Ovary (tissue), 10 donors: Measurements from ENCODE around the gene GPX3. TPM values are rescaled to one million over a fixed set of nuclear protein-coding genes. Genes with fewer than 3 reads are reported as not detected.

Experiments
- DNase-seq, 5 donors: peaks; one replicate each; pipeline ENCODE4 v3.0.0-alpha.2; 2019 to 2020
- H3K27ac ChIP-seq, 2 donors: fragments of 200-600 bp; one replicate each; pipeline versions ENCODE4 v1.5.1 to v1.8.0; 2019 to 2022
- H3K27me3 ChIP-seq: fragments of 200-600 bp; one replicate; pipeline ENCODE4 v1.8.0; 2022
- H3K36me3 ChIP-seq: fragments of 200-600 bp; sonication (generic); one replicate; pipeline ENCODE4 v1.5.1; 2019
- H3K4me1 ChIP-seq: one replicate; pipeline ENCODE4 v1.8.1; 2013; ENCODE audit warnings: mild to moderate bottlenecking, moderate library complexity; ENCODE audit not compliant: insufficient read depth
- H3K4me3 ChIP-seq: fragments of 200-600 bp; sonication (generic); one replicate; pipeline ENCODE4 v1.5.1; 2017
- H3K9me3 ChIP-seq, 2 donors: fragments of 200-600 bp in 1 of 2; sonication (generic) in 1 of 2; one replicate each; pipeline versions ENCODE4 v1.5.1 to v1.8.1; 2013 to 2019; ENCODE audit warnings: mild to moderate bottlenecking in 1 of 2, moderate library complexity in 1 of 2
- EP300 ChIP-seq: sonication (generic); formaldehyde crosslinking; IDR thresholded peaks from one replicate; pipeline ENCODE4 v1.6.1; 2017; ENCODE audit warnings: antibody characterized with exemption
- POLR2A ChIP-seq: fragments of 450-650 bp; IDR thresholded peaks from one replicate; pipeline ENCODE4 v1.6.1; 2017; ENCODE audit warnings: antibody characterized with exemption, mild to moderate bottlenecking, moderate library complexity
- WGBS, 3 donors: extraction: QIAGEN DNeasy Blood & Tissue Kit in 1 of 3; methylation state at CpG; one replicate each; pipeline versions ENCODE4 v1.1.5 to v1.1.7; 2013 to 2017; 5-methylcytosine and 5-hydroxymethylcytosine counted together
- intact Hi-C, 4 donors: fragments of 100-400 bp; cut with DNase I; formaldehyde crosslinking; loops; one replicate each; pipeline versions ENCODE4 v1.11.0 to v1.15.1; 2022 to 2023
- long read RNA-seq, 3 donors: library from polyadenylated mRNA in 2 of 3; unstranded in 2 of 3; transcript quantifications; one replicate each; pipeline ENCODE4 v2.0.0 and lab custom pipeline, GENCODE V29; 2021 to 2026
- polyA plus RNA-seq, 2 donors: library from polyadenylated mRNA; stranded (reverse); fragments of 200-250 nt in 1 of 2; fragments of 350-450 nt in 1 of 2; fragmentation: Illumina TruSeq in 1 of 2; extraction: RNeasy Lipid Tissue Mini Kit (QIAGEN cat#74804) in 1 of 2; gene quantifications; one replicate each; pipeline ENCODE4 v1.2.3, GENCODE V29; 2013 to 2014
- total RNA-seq, 7 donors: library from RNA; depleted of rRNA in 2 of 7; stranded (reverse); fragments of >200 nt in 2 of 7; fragmentation: NEBNext Ultra II Directional in 3 of 7; extraction: Animal tissue kit (Norgen Biotek cat#: 25700) in 3 of 7; gene quantifications; one replicate each; pipeline versions ENCODE4 v1.1.0 to v1.2.4, GENCODE V29; 2016 to 2023
- TF ChIP-seq, protein P1 (sequence below), 3 donors: fragments of 450-650 bp in 2 of 3; fragments of 200-600 bp in 1 of 3; IDR thresholded peaks; one replicate each; pipeline versions ENCODE4 v1.5.1 to v1.8.0; 2016 to 2022; ENCODE audit warnings: antibody characterized with exemption in 3 of 3, mild to moderate bottlenecking in 1 of 3
- donor health status: DM: no; HTN: no; CAD: no; lungs with moderate emphysema.
- donor health status: DM: no; HTN: no; CAD: no.
- donor health status: Bipolar disorder and iron deficiency.
- donor health status: DM: yes; HTN: yes; CAD: no.
- donor health status: DM: no; HTN: no; CAD: no.
- donor health status: DM: yes; HTN: yes; CAD: no.

The GPX3 gene, protein sequence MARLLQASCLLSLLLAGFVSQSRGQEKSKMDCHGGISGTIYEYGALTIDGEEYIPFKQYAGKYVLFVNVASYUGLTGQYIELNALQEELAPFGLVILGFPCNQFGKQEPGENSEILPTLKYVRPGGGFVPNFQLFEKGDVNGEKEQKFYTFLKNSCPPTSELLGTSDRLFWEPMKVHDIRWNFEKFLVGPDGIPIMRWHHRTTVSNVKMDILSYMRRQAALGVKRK
- total RNA-seq = 100 to 1,000 TPM; 110 to 380 (median 269) TPM
- 100 to 1,000 TPM; 635 to 827 TPM for polyA plus RNA-seq
- long read RNA-seq, donor 1, transcript GPX3-209 (6 exons, 1,478 nt) = minor isoform, 26 of 940 reads
- long read RNA-seq, donor 1, transcript GPX3-201 (5 exons, 1,636 nt) = major isoform, 855 of 940 reads
- long read RNA-seq, donor 1, partial matches to known transcripts = 24 of 940 reads
- long read RNA-seq, donor 1, other reads (novel, unspliced or antisense) = 35 of 940 reads
- long read RNA-seq, donor 2, transcript GPX3-201 (5 exons, 1,636 nt) = major isoform, 9 of 10 reads
- long read RNA-seq, donor 2, partial matches to known transcripts = 0 of 10 reads
- long read RNA-seq, donor 2, other reads (novel, unspliced or antisense) = 0 of 10 reads
- long read RNA-seq, donor 3, transcript GPX3-209 (6 exons, 1,478 nt) = minor isoform, 9 of 882 reads
- long read RNA-seq, donor 3, transcript GPX3-202 (4 exons, 612 nt) = minor isoform, 21 of 882 reads
- long read RNA-seq, donor 3, transcript GPX3-201 (5 exons, 1,636 nt) = major isoform, 737 of 882 reads
- long read RNA-seq, donor 3, partial matches to known transcripts = 63 of 882 reads
- long read RNA-seq, donor 3, other reads (novel, unspliced or antisense) = 52 of 882 reads

DNA sequence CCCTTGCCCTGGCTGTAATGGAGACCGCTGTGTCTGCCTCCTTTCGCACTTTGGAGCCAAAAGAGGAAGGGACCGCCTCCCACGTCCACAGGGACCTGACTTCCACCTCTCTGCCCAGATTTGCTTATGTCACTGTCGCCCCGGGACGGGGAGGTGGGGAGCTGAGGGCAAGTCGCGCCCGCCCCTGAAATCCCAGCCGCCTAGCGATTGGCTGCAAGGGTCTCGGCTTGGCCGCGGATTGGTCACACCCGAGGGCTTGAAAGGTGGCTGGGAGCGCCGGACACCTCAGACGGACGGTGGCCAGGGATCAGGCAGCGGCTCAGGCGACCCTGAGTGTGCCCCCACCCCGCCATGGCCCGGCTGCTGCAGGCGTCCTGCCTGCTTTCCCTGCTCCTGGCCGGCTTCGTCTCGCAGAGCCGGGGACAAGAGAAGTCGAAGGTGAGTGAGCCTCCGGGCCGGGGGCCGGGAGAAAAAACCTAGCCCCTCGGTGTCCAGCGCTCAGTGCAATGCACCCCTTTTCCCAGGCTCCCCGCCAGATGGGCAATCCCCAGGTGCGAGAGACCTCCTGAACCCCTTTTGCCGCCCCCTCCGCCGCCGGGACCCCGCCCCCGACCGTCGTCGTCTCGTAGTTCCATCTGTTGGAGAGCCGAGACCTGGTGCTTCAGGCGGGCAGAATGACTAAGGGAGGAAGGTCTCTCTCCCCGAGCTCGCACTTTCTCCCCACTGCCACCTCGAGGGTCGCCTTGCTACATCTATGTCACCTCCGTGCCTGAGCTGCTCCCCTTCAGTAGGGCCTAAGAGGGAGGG, at the start of gene GPX3:
Gene GPX3, plus strand, starts transcription at position 288 of the 807 bp plus-strand sequence. Its CDS starts 64 bp downstream, at position 352.
- Histone ChIP-seq H3K27ac (peak within 1 kb of the TSS; percentile 28 to 51), H3K9me3 (no peaks in the 10 kb centered on the region), H3K4me1 (peaks cover 23% of the 10 kb centered on the region), H3K36me3 (no peaks in the 10 kb centered on the region), H3K4me3 (peak within 1 kb of the TSS; percentile 64), H3K27me3 (no peaks in the 10 kb centered on the region)
- intact Hi-C loops = loop anchor here in 1 of 4 donors (5.0 kb wide), 1 partner anchor 558 kb away; no protein-coding TSS in a partner anchor
- no peak for TF ChIP-seq EP300
- TF ChIP-seq, protein P1, sequence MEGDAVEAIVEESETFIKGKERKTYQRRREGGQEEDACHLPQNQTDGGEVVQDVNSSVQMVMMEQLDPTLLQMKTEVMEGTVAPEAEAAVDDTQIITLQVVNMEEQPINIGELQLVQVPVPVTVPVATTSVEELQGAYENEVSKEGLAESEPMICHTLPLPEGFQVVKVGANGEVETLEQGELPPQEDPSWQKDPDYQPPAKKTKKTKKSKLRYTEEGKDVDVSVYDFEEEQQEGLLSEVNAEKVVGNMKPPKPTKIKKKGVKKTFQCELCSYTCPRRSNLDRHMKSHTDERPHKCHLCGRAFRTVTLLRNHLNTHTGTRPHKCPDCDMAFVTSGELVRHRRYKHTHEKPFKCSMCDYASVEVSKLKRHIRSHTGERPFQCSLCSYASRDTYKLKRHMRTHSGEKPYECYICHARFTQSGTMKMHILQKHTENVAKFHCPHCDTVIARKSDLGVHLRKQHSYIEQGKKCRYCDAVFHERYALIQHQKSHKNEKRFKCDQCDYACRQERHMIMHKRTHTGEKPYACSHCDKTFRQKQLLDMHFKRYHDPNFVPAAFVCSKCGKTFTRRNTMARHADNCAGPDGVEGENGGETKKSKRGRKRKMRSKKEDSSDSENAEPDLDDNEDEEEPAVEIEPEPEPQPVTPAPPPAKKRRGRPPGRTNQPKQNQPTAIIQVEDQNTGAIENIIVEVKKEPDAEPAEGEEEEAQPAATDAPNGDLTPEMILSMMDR (IDR thresholded peaks at IDR 0.05) = no peak
- TF ChIP-seq POLR2A = peak; percentile 79
- WGBS, 3 donors = 1% methylated on average over 39 to 54 of the region's 54 CpGs
- DNase-seq = peak; percentile 82 to 91 (median 84)

DNA sequence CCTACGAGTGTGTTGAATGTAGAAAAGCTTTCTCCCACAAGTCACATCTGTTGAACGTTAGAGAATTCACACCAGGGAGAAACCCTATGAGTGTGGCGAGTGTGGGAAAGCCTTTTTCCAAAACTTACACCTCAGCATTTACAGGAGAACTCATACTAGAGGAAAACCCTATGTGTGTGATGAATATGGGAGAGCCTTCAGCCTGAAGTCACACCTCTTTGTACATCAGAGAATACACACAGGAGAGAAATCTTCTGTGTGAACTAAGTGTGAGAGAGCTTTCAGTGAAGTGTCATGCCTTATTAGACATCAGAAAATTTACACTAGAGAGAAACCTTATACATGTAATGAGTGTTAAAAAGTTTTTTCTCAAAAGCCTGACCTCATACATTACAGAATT, 41.8 kb upstream of the GPX3 start:
- no peak for DNase-seq
- intact Hi-C loops = no loop called here
- TF ChIP-seq, protein P1 (IDR thresholded peaks at IDR 0.05) = no peak
- TF ChIP-seq EP300 (no peak), POLR2A (no peak)
- no peaks in the 10 kb centered on the region for H3K36me3 ChIP-seq
- H3K4me3 ChIP-seq = no peak overlapping the region
- WGBS, 3 donors = 63 to 76% (median 64%) methylated on average over 3 of the region's 3 CpGs
- no peaks in the 10 kb centered on the region for H3K9me3 ChIP-seq
- no peak overlapping the region for H3K27ac ChIP-seq
- H3K27me3 ChIP-seq = no peaks in the 10 kb centered on the region
- no peaks in the 10 kb centered on the region for H3K4me1 ChIP-seq

DNA sequence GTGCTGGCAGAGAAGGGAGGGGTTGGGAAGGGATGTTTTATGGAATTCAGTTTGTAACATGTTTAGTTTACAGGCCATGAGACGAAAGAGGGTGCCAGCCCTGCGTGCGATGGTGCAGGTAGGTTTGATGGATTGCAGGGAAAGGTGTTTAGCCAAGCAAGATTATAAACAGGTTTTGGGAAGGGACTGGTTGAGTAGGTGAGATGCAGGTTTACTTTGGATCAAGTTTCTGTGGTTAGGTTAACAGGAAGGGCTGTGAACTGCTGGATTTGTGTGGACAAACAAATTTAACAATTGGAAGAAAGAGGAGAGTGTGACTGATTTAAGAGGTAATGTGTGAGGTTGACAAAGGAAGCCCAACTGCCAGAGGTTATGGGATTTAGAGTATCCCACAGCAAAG, 32.6 kb upstream of the GPX3 start:
- no peaks in the 10 kb centered on the region for H3K36me3 ChIP-seq
- H3K27me3 ChIP-seq = no peaks in the 10 kb centered on the region
- no peaks in the 10 kb centered on the region for H3K9me3 ChIP-seq
- no peak overlapping the region for H3K4me3 ChIP-seq
- no peak overlapping the region for H3K27ac ChIP-seq
- TF ChIP-seq, protein P1 (IDR thresholded peaks at IDR 0.05) = no peak
- TF ChIP-seq EP300 = no peak
- WGBS, 3 donors = 87 to 96% (median 89%) methylated on average over 3 of the region's 3 CpGs
- no peak for DNase-seq
- H3K4me1 ChIP-seq = no peaks in the 10 kb centered on the region
- intact Hi-C loops = no loop called here

DNA sequence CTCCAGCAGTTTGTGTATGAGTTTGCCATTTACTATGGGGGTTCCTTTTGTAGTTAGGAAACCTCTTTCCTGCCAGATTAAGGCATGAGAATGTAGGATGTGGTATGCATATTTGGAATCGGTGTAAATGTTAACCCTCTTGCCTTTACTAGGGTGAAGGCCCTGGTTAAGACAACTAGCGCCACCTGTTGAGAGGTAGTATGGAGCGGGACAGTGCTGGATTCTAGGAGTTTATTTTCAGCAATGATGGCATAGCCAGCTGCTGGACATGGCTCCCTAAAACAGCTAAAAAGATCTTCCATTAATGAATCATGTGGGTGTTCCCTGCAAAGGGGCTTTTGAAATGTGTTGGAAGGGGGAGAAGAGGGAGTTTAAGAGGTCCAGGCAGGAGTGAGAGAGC, 30.7 kb upstream of the GPX3 start:
- no peaks in the 10 kb centered on the region for H3K36me3 ChIP-seq
- no peak for DNase-seq
- intact Hi-C loops = no loop called here
- H3K4me3 ChIP-seq = no peak overlapping the region
- no peaks in the 10 kb centered on the region for H3K9me3 ChIP-seq
- H3K27me3 ChIP-seq = no peaks in the 10 kb centered on the region
- H3K27ac ChIP-seq = no peak overlapping the region
- no peaks in the 10 kb centered on the region for H3K4me1 ChIP-seq
- TF ChIP-seq, protein P1 (IDR thresholded peaks at IDR 0.05) = no peak
- TF ChIP-seq EP300 = no peak
- no peak for TF ChIP-seq POLR2A
- WGBS, 3 donors = 79 to 86% (median 83%) methylated on average over 3 of the region's 3 CpGs
